SK-N-SH (cell line): ENCODE results near the gene C12orf42. TPM values are rescaled to one million over a fixed set of nuclear protein-coding genes. Genes with fewer than 3 reads are reported as not detected.

ENCODE experiments used
- CTCF ChIA-PET: fragments of 300-600, 350-600 bp; formaldehyde crosslinking; extraction: SDS; loops from one replicate; lab custom pipeline; 2021; lab: Yijun Ruan, JAX
- POLR2A ChIA-PET: fragments of 350-600 bp; sonication (Branson Sonifier 250); formaldehyde crosslinking; extraction: SDS; loops from one replicate; lab custom pipeline; 2020; ENCODE audit warnings: antibody characterized with exemption, inconsistent platforms; lab: Yijun Ruan, JAX
- DNase-seq: peaks from one replicate; pipeline ENCODE4 v3.0.0; 2012
- H2AFZ ChIP-seq: fragments of 200-600 bp; sonication (generic); 2 replicates; pipeline ENCODE4 v1.8.1; 2016; ENCODE audit warnings: antibody characterized with exemption, mild to moderate bottlenecking, low read depth
- H3F3A ChIP-seq: fragments of 200-600 bp; sonication (generic); replicated peaks from 2 replicates; pipeline ENCODE3; 2016; ENCODE audit warnings: antibody characterized with exemption, mild to moderate bottlenecking; ENCODE audit not compliant: insufficient read depth
- H3K27ac ChIP-seq, 2 experiments: fragments of 200-500 bp in 1 of 2; fragments of 200-600 bp in 1 of 2; sonication (Bioruptor generic) in 1 of 2; sonication (generic), shearing (Covaris generic) in 1 of 2; 2 replicates each; pipeline versions ENCODE4 v1.5.1 to v1.6.1; 2014 to 2016; ENCODE audit warnings: low read depth in 2 of 2, inconsistent platforms in 1 of 2, low read length in 1 of 2, mild to moderate bottlenecking in 1 of 2, mixed read lengths in 1 of 2
- H3K27me3 ChIP-seq: fragments of 200-600 bp; sonication (generic), shearing (Covaris generic); 2 replicates; pipeline ENCODE4 v1.6.1; 2016; ENCODE audit warnings: mixed run types; ENCODE audit not compliant: insufficient read depth
- H3K36me3 ChIP-seq, 2 experiments: fragments of 200-500 bp in 1 of 2; fragments of 200-600 bp in 1 of 2; sonication (Bioruptor generic) in 1 of 2; sonication (generic) in 1 of 2; replicated peaks in 1 of 2; 2 replicates each; pipeline versions ENCODE3 to v1.5.1; 2014 to 2016; ENCODE audit warnings: low read length in 1 of 2, mild to moderate bottlenecking in 1 of 2; ENCODE audit not compliant: insufficient read depth in 2 of 2, control insufficient read depth in 1 of 2
- H3K4me1 ChIP-seq, 2 experiments: fragments of 200-500 bp in 1 of 2; fragments of 200-600 bp in 1 of 2; sonication (Bioruptor generic) in 1 of 2; sonication (generic), shearing (Covaris generic) in 1 of 2; 2 replicates each; pipeline versions ENCODE4 v1.5.1 to v1.6.1; 2014 to 2016; ENCODE audit warnings: low read depth in 1 of 2, low read length in 1 of 2, mixed run types in 1 of 2; ENCODE audit not compliant: insufficient read depth in 2 of 2, control insufficient read depth in 1 of 2
- H3K4me2 ChIP-seq: fragments of 200-600 bp; sonication (generic), shearing (Covaris generic); 2 replicates; pipeline ENCODE4 v1.6.1; 2017; ENCODE audit warnings: mixed run types
- H3K4me3 ChIP-seq, 2 experiments: fragments of 200-500 bp in 1 of 2; fragments of 200-600 bp in 1 of 2; sonication (Bioruptor generic) in 1 of 2; sonication (generic), shearing (Covaris generic) in 1 of 2; 2 replicates each; pipeline versions ENCODE4 v1.5.1 to v1.8.1; 2014 to 2016; ENCODE audit warnings: low read depth in 2 of 2, inconsistent platforms in 1 of 2, low read length in 1 of 2, mild to moderate bottlenecking in 1 of 2, mixed read lengths in 1 of 2, moderate library complexity in 1 of 2
- H3K79me2 ChIP-seq: fragments of 200-600 bp; sonication (generic); 2 replicates; pipeline ENCODE4 v1.8.1; 2017; ENCODE audit warnings: mild to moderate bottlenecking; ENCODE audit not compliant: insufficient read depth
- H3K9ac ChIP-seq: fragments of 200-600 bp; sonication (generic); 2 replicates; pipeline ENCODE4 v1.6.1; 2017; ENCODE audit warnings: mixed run types
- H3K9me2 ChIP-seq: fragments of 200-600 bp; sonication (generic); 2 replicates; pipeline ENCODE4 v1.6.1; 2017; ENCODE audit warnings: mixed run types
- H3K9me3 ChIP-seq: fragments of 200-600 bp; sonication (generic); 2 replicates; pipeline ENCODE4 v1.6.1; 2017; ENCODE audit warnings: mixed run types, mild to moderate bottlenecking, moderate library complexity
- H4K20me1 ChIP-seq: fragments of 200-600 bp; sonication (generic); 2 replicates; pipeline ENCODE4 v1.6.1; 2017; ENCODE audit warnings: mild to moderate bottlenecking, mixed run types; ENCODE audit not compliant: insufficient read depth
- FOSL2 ChIP-seq: IDR thresholded peaks from 2 replicates; pipeline ENCODE4 v1.4.0; 2012; ENCODE audit warnings: low read depth, mild to moderate bottlenecking, moderate library complexity, borderline replicate concordance
- FOXJ3 ChIP-seq: sonication (generic); formaldehyde crosslinking; IDR thresholded peaks from 2 replicates; pipeline ENCODE4 v1.5.1; 2020; ENCODE audit warnings: mild to moderate bottlenecking, missing genetic modification reagents
- GABPA ChIP-seq: IDR thresholded peaks from 2 replicates; pipeline ENCODE4 v1.4.0; 2012; ENCODE audit warnings: low read depth, mild to moderate bottlenecking
- GATA2 ChIP-seq: sonication (generic); formaldehyde crosslinking; IDR thresholded peaks from 2 replicates; pipeline ENCODE4 v1.5.0; 2020; ENCODE audit warnings: mild to moderate bottlenecking, missing genetic modification reagents
- MEF2A ChIP-seq: IDR thresholded peaks from 2 replicates; pipeline ENCODE4 v1.4.0; 2012; ENCODE audit warnings: low read depth, borderline replicate concordance
- MXI1 ChIP-seq: IDR thresholded peaks from 2 replicates; pipeline ENCODE4 v1.6.1; 2012; ENCODE audit warnings: mild to moderate bottlenecking, low read depth, low read length, improper control_type of control experiment
- NFIC ChIP-seq: IDR thresholded peaks from 2 replicates; pipeline ENCODE4 v1.4.0; 2012; ENCODE audit warnings: borderline replicate concordance
- NRF1 ChIP-seq: IDR thresholded peaks from 2 replicates; pipeline ENCODE4 v1.6.1; 2012; ENCODE audit warnings: low read depth, mild to moderate bottlenecking, low read length
- RFX5 ChIP-seq: IDR thresholded peaks from 2 replicates; pipeline ENCODE4 v1.6.1; 2012; ENCODE audit warnings: mild to moderate bottlenecking, improper control_type of control experiment, low read length
- TEAD4 ChIP-seq: IDR thresholded peaks from 2 replicates; pipeline ENCODE4 v1.4.0; 2012; ENCODE audit warnings: mild to moderate bottlenecking, borderline replicate concordance; ENCODE audit not compliant: insufficient read depth
- WGBS: methylation state at CpG from one replicate; pipeline ENCODE4 v1.1.6; 2017; ENCODE audit warnings: low lambda C conversion rate; 5-methylcytosine and 5-hydroxymethylcytosine counted together
- polyA plus RNA-seq, 3 experiments: library from polyadenylated mRNA; depleted of rRNA; stranded (reverse); fragments of >200 nt; gene quantifications; 2 replicates each; pipeline ENCODE4 v1.2.3, GENCODE V29; 2012
- TF ChIP-seq, protein P1 (sequence below): IDR thresholded peaks from 2 replicates; pipeline ENCODE4 v1.4.0; 2012; ENCODE audit warnings: low read depth
- TF ChIP-seq, protein P2 (sequence below): IDR thresholded peaks from 2 replicates; pipeline ENCODE4 v1.6.1; 2012; ENCODE audit warnings: mild to moderate bottlenecking, low read depth, low read length, moderate library complexity
- TF ChIP-seq, protein P3 (sequence below): IDR thresholded peaks from 2 replicates; pipeline ENCODE4; 2012
- TF ChIP-seq, protein P4 (sequence below): IDR thresholded peaks from 2 replicates; pipeline ENCODE4 v1.4.0; 2012; ENCODE audit warnings: low read depth, borderline replicate concordance
- TF ChIP-seq, protein P5 (sequence below): fragments of 200-600 bp; sonication (generic); IDR thresholded peaks from 2 replicates; pipeline ENCODE4 v1.6.1; 2017; ENCODE audit warnings: antibody characterized with exemption, mild to moderate bottlenecking, moderate library complexity

C12orf42 gene
- polyA plus RNA-seq, 1 of the 3 experiments (the other 2 are of a cell fraction), result not detected

DNA sequence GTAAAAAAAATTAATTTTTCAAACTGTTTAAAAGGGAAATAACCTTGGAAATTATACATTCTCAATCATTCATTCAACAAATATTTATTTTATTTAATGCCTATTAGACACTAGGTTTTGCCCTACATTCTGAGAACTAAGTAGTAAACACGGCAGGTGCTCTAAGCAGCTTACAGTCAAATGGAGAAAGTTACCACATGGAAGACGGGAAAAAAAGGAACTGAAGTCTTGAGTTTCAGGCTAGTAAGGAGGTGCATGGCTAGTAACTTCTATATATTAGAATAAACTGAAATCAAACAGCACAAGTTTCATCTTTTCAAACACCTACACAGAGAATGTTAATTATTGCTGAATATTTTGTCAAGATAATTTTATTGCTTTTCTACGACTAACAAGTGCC, 52.9 kb downstream of the C12orf42 start:
- 12% methylated on average over 3 of the region's 3 CpGs for WGBS
- 0 out of 2 replicates have a peak, but pooled peaks cover 2% of the 10 kb centered on the region for H3K9me3 ChIP-seq
- no peaks in the 10 kb centered on the region for H3K79me2 ChIP-seq
- H4K20me1 ChIP-seq, result no peaks in the 10 kb centered on the region
- DNase-seq, result no peak
- no peak overlapping the region for H2AFZ ChIP-seq
- no peak overlapping the region for H3K4me3 ChIP-seq
- no peaks in the 10 kb centered on the region for H3K36me3 ChIP-seq
- H3F3A ChIP-seq, result no peaks in the 10 kb centered on the region
- no peaks in the 10 kb centered on the region for H3K27me3 ChIP-seq
- CTCF ChIA-PET, result no interaction called here
- POLR2A ChIA-PET, result no interaction called here
- H3K27ac ChIP-seq, result no peak overlapping the region
- TF ChIP-seq NRF1 (no peak), FOXJ3 (no peak), TEAD4 (no peak), GATA2 (CRISPR knock-in tag) (no peak), FOSL2 (no peak), MXI1 (no peak), NFIC (no peak), GABPA (no peak)
- TF ChIP-seq, protein P1, sequence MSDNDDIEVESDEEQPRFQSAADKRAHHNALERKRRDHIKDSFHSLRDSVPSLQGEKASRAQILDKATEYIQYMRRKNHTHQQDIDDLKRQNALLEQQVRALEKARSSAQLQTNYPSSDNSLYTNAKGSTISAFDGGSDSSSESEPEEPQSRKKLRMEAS, result no peak
- TF ChIP-seq, protein P2, sequence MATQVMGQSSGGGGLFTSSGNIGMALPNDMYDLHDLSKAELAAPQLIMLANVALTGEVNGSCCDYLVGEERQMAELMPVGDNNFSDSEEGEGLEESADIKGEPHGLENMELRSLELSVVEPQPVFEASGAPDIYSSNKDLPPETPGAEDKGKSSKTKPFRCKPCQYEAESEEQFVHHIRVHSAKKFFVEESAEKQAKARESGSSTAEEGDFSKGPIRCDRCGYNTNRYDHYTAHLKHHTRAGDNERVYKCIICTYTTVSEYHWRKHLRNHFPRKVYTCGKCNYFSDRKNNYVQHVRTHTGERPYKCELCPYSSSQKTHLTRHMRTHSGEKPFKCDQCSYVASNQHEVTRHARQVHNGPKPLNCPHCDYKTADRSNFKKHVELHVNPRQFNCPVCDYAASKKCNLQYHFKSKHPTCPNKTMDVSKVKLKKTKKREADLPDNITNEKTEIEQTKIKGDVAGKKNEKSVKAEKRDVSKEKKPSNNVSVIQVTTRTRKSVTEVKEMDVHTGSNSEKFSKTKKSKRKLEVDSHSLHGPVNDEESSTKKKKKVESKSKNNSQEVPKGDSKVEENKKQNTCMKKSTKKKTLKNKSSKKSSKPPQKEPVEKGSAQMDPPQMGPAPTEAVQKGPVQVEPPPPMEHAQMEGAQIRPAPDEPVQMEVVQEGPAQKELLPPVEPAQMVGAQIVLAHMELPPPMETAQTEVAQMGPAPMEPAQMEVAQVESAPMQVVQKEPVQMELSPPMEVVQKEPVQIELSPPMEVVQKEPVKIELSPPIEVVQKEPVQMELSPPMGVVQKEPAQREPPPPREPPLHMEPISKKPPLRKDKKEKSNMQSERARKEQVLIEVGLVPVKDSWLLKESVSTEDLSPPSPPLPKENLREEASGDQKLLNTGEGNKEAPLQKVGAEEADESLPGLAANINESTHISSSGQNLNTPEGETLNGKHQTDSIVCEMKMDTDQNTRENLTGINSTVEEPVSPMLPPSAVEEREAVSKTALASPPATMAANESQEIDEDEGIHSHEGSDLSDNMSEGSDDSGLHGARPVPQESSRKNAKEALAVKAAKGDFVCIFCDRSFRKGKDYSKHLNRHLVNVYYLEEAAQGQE, result no peak
- TF ChIP-seq, protein P3, sequence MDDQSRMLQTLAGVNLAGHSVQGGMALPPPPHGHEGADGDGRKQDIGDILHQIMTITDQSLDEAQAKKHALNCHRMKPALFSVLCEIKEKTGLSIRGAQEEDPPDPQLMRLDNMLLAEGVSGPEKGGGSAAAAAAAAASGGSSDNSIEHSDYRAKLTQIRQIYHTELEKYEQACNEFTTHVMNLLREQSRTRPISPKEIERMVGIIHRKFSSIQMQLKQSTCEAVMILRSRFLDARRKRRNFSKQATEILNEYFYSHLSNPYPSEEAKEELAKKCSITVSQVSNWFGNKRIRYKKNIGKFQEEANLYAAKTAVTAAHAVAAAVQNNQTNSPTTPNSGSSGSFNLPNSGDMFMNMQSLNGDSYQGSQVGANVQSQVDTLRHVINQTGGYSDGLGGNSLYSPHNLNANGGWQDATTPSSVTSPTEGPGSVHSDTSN, result no peak
- H3K4me2 ChIP-seq, result no peak overlapping the region
- H3K9me2 ChIP-seq, result no peaks in the 10 kb centered on the region
- H3K9ac ChIP-seq, result no peak overlapping the region
- no peaks in the 10 kb centered on the region for H3K4me1 ChIP-seq

DNA sequence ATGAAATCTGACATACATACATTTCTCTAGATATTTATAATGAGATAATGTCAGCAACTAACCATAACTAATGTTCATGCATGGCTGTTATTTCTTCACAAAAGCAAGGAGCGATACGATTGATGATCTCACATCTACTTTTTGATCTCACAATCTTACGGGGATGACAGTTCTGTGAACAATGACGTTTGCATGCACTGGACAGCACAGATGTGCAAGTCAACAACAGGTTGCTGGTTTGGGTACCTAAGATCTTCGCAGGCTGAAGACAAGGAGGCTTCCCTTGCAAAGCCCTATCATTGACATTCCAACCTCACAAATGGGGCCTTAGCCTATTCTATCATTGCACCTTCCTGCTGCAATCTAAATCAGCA, 53.6 kb downstream of the C12orf42 start:
- no peaks in the 10 kb centered on the region for H3F3A ChIP-seq
- POLR2A ChIA-PET, result no interaction called here
- no peak overlapping the region for H3K4me3 ChIP-seq
- H3K9me2 ChIP-seq, result no peaks in the 10 kb centered on the region
- H3K9me3 ChIP-seq, result 0 out of 2 replicates have a peak, but pooled peaks cover 2% of the 10 kb centered on the region
- no peaks in the 10 kb centered on the region for H4K20me1 ChIP-seq
- H2AFZ ChIP-seq, result no peak overlapping the region
- 32% methylated on average over 5 of the region's 5 CpGs for WGBS
- no peaks in the 10 kb centered on the region for H3K4me1 ChIP-seq
- no peak overlapping the region for H3K9ac ChIP-seq
- no peaks in the 10 kb centered on the region for H3K36me3 ChIP-seq
- H3K27ac ChIP-seq, result no peak overlapping the region
- no peak for DNase-seq
- no peaks in the 10 kb centered on the region for H3K27me3 ChIP-seq
- TF ChIP-seq MEF2A (no peak), GATA2 (CRISPR knock-in tag) (no peak), RFX5 (no peak), NFIC (no peak), FOSL2 (no peak)
- TF ChIP-seq, protein P4, sequence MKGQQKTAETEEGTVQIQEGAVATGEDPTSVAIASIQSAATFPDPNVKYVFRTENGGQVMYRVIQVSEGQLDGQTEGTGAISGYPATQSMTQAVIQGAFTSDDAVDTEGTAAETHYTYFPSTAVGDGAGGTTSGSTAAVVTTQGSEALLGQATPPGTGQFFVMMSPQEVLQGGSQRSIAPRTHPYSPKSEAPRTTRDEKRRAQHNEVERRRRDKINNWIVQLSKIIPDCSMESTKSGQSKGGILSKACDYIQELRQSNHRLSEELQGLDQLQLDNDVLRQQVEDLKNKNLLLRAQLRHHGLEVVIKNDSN, result no peak
- TF ChIP-seq, protein P5, sequence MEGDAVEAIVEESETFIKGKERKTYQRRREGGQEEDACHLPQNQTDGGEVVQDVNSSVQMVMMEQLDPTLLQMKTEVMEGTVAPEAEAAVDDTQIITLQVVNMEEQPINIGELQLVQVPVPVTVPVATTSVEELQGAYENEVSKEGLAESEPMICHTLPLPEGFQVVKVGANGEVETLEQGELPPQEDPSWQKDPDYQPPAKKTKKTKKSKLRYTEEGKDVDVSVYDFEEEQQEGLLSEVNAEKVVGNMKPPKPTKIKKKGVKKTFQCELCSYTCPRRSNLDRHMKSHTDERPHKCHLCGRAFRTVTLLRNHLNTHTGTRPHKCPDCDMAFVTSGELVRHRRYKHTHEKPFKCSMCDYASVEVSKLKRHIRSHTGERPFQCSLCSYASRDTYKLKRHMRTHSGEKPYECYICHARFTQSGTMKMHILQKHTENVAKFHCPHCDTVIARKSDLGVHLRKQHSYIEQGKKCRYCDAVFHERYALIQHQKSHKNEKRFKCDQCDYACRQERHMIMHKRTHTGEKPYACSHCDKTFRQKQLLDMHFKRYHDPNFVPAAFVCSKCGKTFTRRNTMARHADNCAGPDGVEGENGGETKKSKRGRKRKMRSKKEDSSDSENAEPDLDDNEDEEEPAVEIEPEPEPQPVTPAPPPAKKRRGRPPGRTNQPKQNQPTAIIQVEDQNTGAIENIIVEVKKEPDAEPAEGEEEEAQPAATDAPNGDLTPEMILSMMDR, result no peak
- TF ChIP-seq, protein P3, result no peak
- H3K79me2 ChIP-seq, result no peaks in the 10 kb centered on the region
- CTCF ChIA-PET, result no interaction called here
- H3K4me2 ChIP-seq, result no peak overlapping the region
